ENCODE measurements around the gene FIBP.

FIBP gene

GRCh38 chr11:65882120-65883057, 5.9 kb downstream of the FIBP start:
- no peak for DNase-seq (ENCODE audit: low spot score)
- no peak for TF ChIP-seq CTCF (IDR thresholded peaks at IDR 0.05; ENCODE audit: extremely low read depth, missing control alignments)

GRCh38 chr11:65880844-65881421, 7.3 kb downstream of the FIBP start:
- DNase-seq (ENCODE audit: low spot score), result no peak
- no peak for TF ChIP-seq CTCF (IDR thresholded peaks at IDR 0.05; ENCODE audit: extremely low read depth, missing control alignments)

- TF ChIP-seq CTCF (IDR thresholded peaks at IDR 0.05; ENCODE audit: extremely low read depth, missing control alignments), result no peak
- DNase-seq (ENCODE audit: low spot score), result no peak
Observed at GRCh38 chr11:65880027-65880426, 8.2 kb downstream of the FIBP start.

GRCh38 chr11:65879617-65880016, 8.7 kb downstream of the FIBP start, which contains the start of gene CTSW:
TSS of gene CTSW (plus strand) at chr11:65879837. CDS start at chr11:65879855, 18 bp downstream.
- DNase-seq (ENCODE audit: low spot score), result no peak
- TF ChIP-seq CTCF (IDR thresholded peaks at IDR 0.05; ENCODE audit: extremely low read depth, missing control alignments), result no peak

DNA sequence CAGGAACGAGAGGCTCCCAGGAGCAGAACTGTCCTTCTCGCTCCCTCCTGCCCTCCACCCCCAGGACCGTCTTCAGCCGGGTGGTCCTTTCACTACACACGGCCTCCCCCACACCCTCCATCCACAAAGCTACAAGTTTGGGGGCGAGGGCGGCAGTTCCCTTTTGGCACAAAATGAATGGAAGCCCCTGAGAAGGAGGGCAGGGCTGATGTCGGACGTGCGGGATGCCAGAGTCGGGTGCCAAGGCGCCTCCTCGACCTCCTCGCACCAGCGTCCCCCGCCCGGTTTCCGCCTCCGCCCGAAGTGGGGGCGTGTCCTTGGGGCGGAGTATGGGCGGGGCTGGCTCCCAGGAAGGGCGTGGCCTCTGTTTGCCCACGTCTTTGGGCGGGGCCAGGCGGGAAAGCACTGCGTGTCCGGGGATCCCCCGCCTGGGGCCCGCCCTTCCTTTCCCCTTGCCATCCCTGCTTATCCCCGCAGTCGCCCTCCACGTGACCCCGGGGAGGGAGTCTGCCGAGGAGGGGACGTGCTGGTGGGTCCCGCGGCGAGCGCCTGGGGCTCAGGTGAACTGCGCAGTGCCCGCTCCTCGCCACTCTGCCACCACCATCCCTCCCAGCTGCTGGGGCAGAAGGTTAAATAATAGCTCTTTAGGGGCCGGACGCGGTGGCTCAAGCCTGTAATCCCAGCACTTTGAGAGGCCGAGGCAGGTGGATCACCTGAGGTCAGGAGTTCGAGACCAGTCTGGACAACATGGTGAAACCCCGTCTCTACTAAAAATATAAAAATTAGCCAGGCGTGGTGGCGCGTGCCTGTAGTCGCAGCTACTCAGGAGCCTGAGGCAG, 14.7 kb downstream of the FIBP start:
- TF ChIP-seq CTCF (IDR thresholded peaks at IDR 0.05; ENCODE audit: extremely low read depth, missing control alignments), result no peak
- peak; percentile 97 for DNase-seq (ENCODE audit: low spot score)

DNA sequence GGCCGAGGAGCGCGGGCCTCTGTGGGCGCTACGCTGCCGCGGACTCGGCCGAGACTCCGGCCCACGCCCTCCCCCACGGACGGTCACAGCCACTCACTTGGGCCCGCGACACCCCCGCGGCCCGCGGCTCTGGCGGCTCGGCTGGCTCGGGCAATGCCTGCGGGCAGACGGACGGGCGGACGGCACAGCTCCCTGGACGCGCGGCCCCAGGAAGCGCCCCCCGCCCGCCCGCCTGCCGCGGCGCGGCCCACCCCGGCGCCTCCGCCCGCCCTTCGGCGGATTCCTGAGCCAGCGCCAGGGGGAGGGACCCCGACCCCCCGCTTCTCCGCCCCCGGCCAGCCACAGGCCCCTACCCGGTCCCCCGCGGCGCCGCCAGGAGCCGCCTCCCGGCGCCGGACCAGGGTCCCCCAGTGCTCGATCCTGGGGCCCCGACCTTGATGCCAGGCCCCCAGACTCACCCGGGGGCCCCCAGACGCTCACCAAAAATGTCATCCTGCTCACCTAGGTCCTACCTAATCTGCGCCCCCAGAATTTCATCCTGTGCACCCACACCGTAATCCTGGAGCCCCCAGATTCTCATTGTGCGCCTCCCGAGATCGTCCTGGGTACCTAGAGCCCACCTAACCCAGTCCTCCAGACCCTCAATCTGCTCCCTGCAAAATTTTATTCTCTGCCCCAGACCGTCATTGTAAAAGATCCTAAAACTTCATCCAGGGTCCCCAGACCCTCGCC, 15.5 kb downstream of the FIBP start, which contains the start of gene EFEMP2:
TSS of gene EFEMP2 (minus strand) at position 215 of the 732 bp plus-strand sequence. CDS start 446 bp downstream, outside the sequence.
- no peak for DNase-seq (ENCODE audit: low spot score)
- TF ChIP-seq CTCF (IDR thresholded peaks at IDR 0.05; ENCODE audit: extremely low read depth, missing control alignments), result no peak
